Trophoblast cell (in vitro differentiated cells and primary cell): ENCODE results near the gene ZNF423.
A peak's percentile ranks its signal among the peaks of the same experiment; 100 is the strongest.

ENCODE experiments used
- DNase-seq, 2 donors: peaks; one replicate each; pipeline ENCODE4 v3.0.0-alpha.2; 2016
- H2AFZ ChIP-seq: 2 replicates; pipeline ENCODE4 v1.6.1; 2013; ENCODE audit warnings: low read length, moderate library complexity, mild to moderate bottlenecking; ENCODE audit not compliant: insufficient read depth, poor library complexity
- H2AK5ac ChIP-seq: 2 replicates; pipeline ENCODE4 v1.6.1; 2013; ENCODE audit warnings: mild to moderate bottlenecking, low read length
- H2BK120ac ChIP-seq: 2 replicates; pipeline ENCODE4 v1.6.1; 2013; ENCODE audit warnings: low read length, mild to moderate bottlenecking, moderate library complexity; ENCODE audit not compliant: insufficient read depth, poor library complexity
- H2BK12ac ChIP-seq: 2 replicates; pipeline ENCODE4 v1.6.1; 2013; ENCODE audit warnings: mild to moderate bottlenecking, low read length, moderate library complexity
- H2BK5ac ChIP-seq: 2 replicates; pipeline ENCODE4 v1.6.1; 2013; ENCODE audit warnings: low read length, low read depth, moderate library complexity, mild to moderate bottlenecking; ENCODE audit not compliant: poor library complexity
- H3K14ac ChIP-seq: 2 replicates; pipeline ENCODE4 v1.6.1; 2013; ENCODE audit warnings: mild to moderate bottlenecking, low read length
- H3K18ac ChIP-seq: 2 replicates; pipeline ENCODE4 v1.6.1; 2013; ENCODE audit warnings: mild to moderate bottlenecking, low read length
- H3K23ac ChIP-seq: 2 replicates; pipeline ENCODE4 v1.6.1; 2013; ENCODE audit warnings: low read length
- H3K27ac ChIP-seq: 2 replicates; pipeline ENCODE4 v1.5.1; 2013; ENCODE audit warnings: low read depth, mild to moderate bottlenecking, inconsistent platforms, low read length, moderate library complexity
- H3K27me3 ChIP-seq: 2 replicates; pipeline ENCODE4 v1.6.1; 2013; ENCODE audit warnings: inconsistent platforms, mild to moderate bottlenecking, low read length, moderate library complexity; ENCODE audit not compliant: insufficient read depth
- H3K36me3 ChIP-seq, 2 experiments: 1 replicate in 1 of 2; 2 replicates in 1 of 2; pipeline ENCODE4 v1.6.1; 2013; ENCODE audit warnings: low read length in 2 of 2, mild to moderate bottlenecking in 2 of 2, moderate library complexity in 1 of 2; ENCODE audit not compliant: insufficient read depth in 2 of 2, control insufficient read depth in 1 of 2
- H3K4ac ChIP-seq: 2 replicates; pipeline ENCODE4 v1.6.1; 2013; ENCODE audit warnings: low read depth, mild to moderate bottlenecking, low read length, moderate library complexity
- H3K4me1 ChIP-seq, 2 experiments: 1 replicate in 1 of 2; 2 replicates in 1 of 2; pipeline ENCODE4 v1.6.1; 2013; ENCODE audit warnings: low read length in 2 of 2, mild to moderate bottlenecking in 2 of 2, moderate library complexity in 1 of 2; ENCODE audit not compliant: insufficient read depth in 2 of 2, control insufficient read depth in 1 of 2
- H3K4me2 ChIP-seq: 2 replicates; pipeline ENCODE4 v1.6.1; 2013; ENCODE audit warnings: inconsistent platforms, mild to moderate bottlenecking, low read length, moderate library complexity
- H3K4me3 ChIP-seq: 2 replicates; pipeline ENCODE4 v1.5.1; 2013; ENCODE audit warnings: mild to moderate bottlenecking, low read depth, low read length, inconsistent platforms
- H3K79me1 ChIP-seq: one replicate; pipeline ENCODE4 v1.6.1; 2013; ENCODE audit warnings: low read length
- H3K79me2 ChIP-seq: 2 replicates; pipeline ENCODE4 v1.6.1; 2013; ENCODE audit warnings: low read length, mild to moderate bottlenecking; ENCODE audit not compliant: control insufficient read depth, insufficient read depth, poor library complexity
- H3K9ac ChIP-seq: 2 replicates; pipeline ENCODE4 v1.6.1; 2013; ENCODE audit warnings: mild to moderate bottlenecking, low read length
- H3K9me3 ChIP-seq: 2 replicates; pipeline ENCODE4 v1.6.1; 2013; ENCODE audit warnings: low read depth, mild to moderate bottlenecking, control low read depth, inconsistent platforms, low read length; ENCODE audit not compliant: insufficient read depth
- H4K12ac ChIP-seq: 2 replicates; pipeline ENCODE4 v1.6.1; 2013; ENCODE audit warnings: low read depth, mild to moderate bottlenecking, low read length, moderate library complexity
- H4K8ac ChIP-seq: 2 replicates; pipeline ENCODE4 v1.6.1; 2013; ENCODE audit warnings: low read depth, mild to moderate bottlenecking, low read length, moderate library complexity
- H4K91ac ChIP-seq: one replicate; pipeline ENCODE4 v1.6.1; 2013; ENCODE audit warnings: low read depth, mild to moderate bottlenecking, low read length, moderate library complexity
- WGBS: extraction: QIAGEN DNeasy Blood & Tissue Kit; methylation state at CpG from one replicate; pipeline ENCODE4 v1.1.7; 2013; ENCODE audit warnings: missing lambda C conversion rate; ENCODE audit not compliant: insufficient read length, insufficient coverage; ENCODE audit errors: extremely low coverage; 5-methylcytosine and 5-hydroxymethylcytosine counted together

ZNF423 gene

GRCh38 chr16:49852279-49852678 is 3.6 kb downstream of the ZNF423 start:
- DNase-seq, result no peak
- Histone ChIP-seq H3K4ac (peak overlapping the region; percentile 52), H3K27ac (no peak overlapping the region), H4K12ac (no peak overlapping the region), H2AFZ (no peak overlapping the region), H3K4me3 (no peak overlapping the region), H3K9me3 (no peaks in the 10 kb centered on the region), H2BK120ac (no peak overlapping the region), H3K23ac (no peak overlapping the region), H3K14ac (no peak overlapping the region), H4K8ac (no peak overlapping the region), H2AK5ac (no peak overlapping the region), H3K9ac (no peak overlapping the region), H3K4me1 (peaks cover 17 to 20% of the 10 kb centered on the region in 2 experiments), H2BK12ac (no peak overlapping the region), H3K79me1 (peaks cover 31% of the 10 kb centered on the region), H3K36me3 (peaks cover 5 to 6% of the 10 kb centered on the region in 2 experiments), H3K27me3 (no peaks in the 10 kb centered on the region), H3K79me2 (peaks cover 19% of the 10 kb centered on the region), H4K91ac (no peak overlapping the region), H3K18ac (no peak overlapping the region), H3K4me2 (no peak overlapping the region), H2BK5ac (no peak overlapping the region)
- no CpG with 5 or more reads among the region's 5 CpGs for WGBS

GRCh38 chr16:49851468-49851787 is 4.5 kb downstream of the ZNF423 start:
- Histone ChIP-seq H3K9ac (no peak overlapping the region), H3K14ac (no peak overlapping the region), H3K79me1 (peaks cover 23% of the 10 kb centered on the region), H3K27me3 (no peaks in the 10 kb centered on the region), H2BK5ac (no peak overlapping the region), H3K23ac (no peak overlapping the region), H2BK12ac (no peak overlapping the region), H4K8ac (no peak overlapping the region), H2AK5ac (no peak overlapping the region), H3K4ac (no peak overlapping the region), H2AFZ (no peak overlapping the region), H3K4me3 (no peak overlapping the region), H4K12ac (no peak overlapping the region), H3K9me3 (no peaks in the 10 kb centered on the region), H3K4me2 (no peak overlapping the region), H3K79me2 (peaks cover 16% of the 10 kb centered on the region), H3K18ac (no peak overlapping the region), H3K27ac (no peak overlapping the region), H3K36me3 (peaks cover 5 to 6% of the 10 kb centered on the region in 2 experiments), H3K4me1 (peaks cover 14 to 17% of the 10 kb centered on the region in 2 experiments), H4K91ac (no peak overlapping the region), H2BK120ac (no peak overlapping the region)
- no CpG with 5 or more reads among the region's 5 CpGs for WGBS
- no peak for DNase-seq

- H3K79me1 ChIP-seq, result peaks cover 19% of the 10 kb centered on the region
- H4K8ac ChIP-seq, result no peak overlapping the region
- H3K4ac ChIP-seq, result peak overlapping the region; percentile 4
- H3K27ac ChIP-seq, result no peak overlapping the region
- H3K36me3 ChIP-seq, result peaks cover 5 to 6% of the 10 kb centered on the region in 2 experiments
- H3K4me2 ChIP-seq, result no peak overlapping the region
- H4K12ac ChIP-seq, result no peak overlapping the region
- H3K18ac ChIP-seq, result no peak overlapping the region
- H3K23ac ChIP-seq, result no peak overlapping the region
- H3K27me3 ChIP-seq, result no peaks in the 10 kb centered on the region
- no peaks in the 10 kb centered on the region for H3K9me3 ChIP-seq
- H3K4me1 ChIP-seq, result peaks cover 14 to 17% of the 10 kb centered on the region in 2 experiments
- H2BK5ac ChIP-seq, result no peak overlapping the region
- H2AFZ ChIP-seq, result no peak overlapping the region
- H2AK5ac ChIP-seq, result no peak overlapping the region
- no peak overlapping the region for H4K91ac ChIP-seq
- no CpG with 5 or more reads among the region's 13 CpGs for WGBS
- H3K14ac ChIP-seq, result no peak overlapping the region
- peaks cover 15% of the 10 kb centered on the region for H3K79me2 ChIP-seq
- H3K9ac ChIP-seq, result no peak overlapping the region
- H2BK120ac ChIP-seq, result no peak overlapping the region
- no peak for DNase-seq
- H3K4me3 ChIP-seq, result no peak overlapping the region
- no peak overlapping the region for H2BK12ac ChIP-seq
Observed at GRCh38 chr16:49850558-49851467, 5.1 kb downstream of the ZNF423 start.

- H3K79me2 ChIP-seq, result peaks cover 9% of the 10 kb centered on the region
- peaks cover 5 to 6% of the 10 kb centered on the region in 2 experiments for H3K36me3 ChIP-seq
- peak overlapping the region; percentile 54 for H3K4ac ChIP-seq
- no peak overlapping the region for H3K14ac ChIP-seq
- no peak overlapping the region for H2BK12ac ChIP-seq
- peaks cover 10% of the 10 kb centered on the region for H3K79me1 ChIP-seq
- peaks cover 14 to 17% of the 10 kb centered on the region in 2 experiments for H3K4me1 ChIP-seq
- H3K4me2 ChIP-seq, result no peak overlapping the region
- H4K12ac ChIP-seq, result no peak overlapping the region
- H4K8ac ChIP-seq, result no peak overlapping the region
- H2AK5ac ChIP-seq, result no peak overlapping the region
- no peak overlapping the region for H3K4me3 ChIP-seq
- no peaks in the 10 kb centered on the region for H3K27me3 ChIP-seq
- H2AFZ ChIP-seq, result no peak overlapping the region
- no peak overlapping the region for H3K23ac ChIP-seq
- no peak overlapping the region for H2BK120ac ChIP-seq
- H2BK5ac ChIP-seq, result no peak overlapping the region
- DNase-seq, result no peak
- WGBS, result no CpG with 5 or more reads among the region's 8 CpGs
- no peak overlapping the region for H3K27ac ChIP-seq
- H3K18ac ChIP-seq, result no peak overlapping the region
- no peak overlapping the region for H3K9ac ChIP-seq
- H3K9me3 ChIP-seq, result no peaks in the 10 kb centered on the region
- H4K91ac ChIP-seq, result no peak overlapping the region
Observed at GRCh38 chr16:49849754-49850108, 6.2 kb downstream of the ZNF423 start.
